ENCODE measurements around the gene SIN3B. TPM values are rescaled to one million over a fixed set of nuclear protein-coding genes. Genes with fewer than 3 reads are reported as not detected.

SIN3B gene
- total RNA-seq = 16.9 and 20.7 TPM in 2 replicates

GRCh38 chr19:16829010-16829821 lies at the start of gene SIN3B:
SIN3B (plus strand) TSS chr19:16829398; CDS start chr19:16829421, 23 bp downstream.

DNA sequence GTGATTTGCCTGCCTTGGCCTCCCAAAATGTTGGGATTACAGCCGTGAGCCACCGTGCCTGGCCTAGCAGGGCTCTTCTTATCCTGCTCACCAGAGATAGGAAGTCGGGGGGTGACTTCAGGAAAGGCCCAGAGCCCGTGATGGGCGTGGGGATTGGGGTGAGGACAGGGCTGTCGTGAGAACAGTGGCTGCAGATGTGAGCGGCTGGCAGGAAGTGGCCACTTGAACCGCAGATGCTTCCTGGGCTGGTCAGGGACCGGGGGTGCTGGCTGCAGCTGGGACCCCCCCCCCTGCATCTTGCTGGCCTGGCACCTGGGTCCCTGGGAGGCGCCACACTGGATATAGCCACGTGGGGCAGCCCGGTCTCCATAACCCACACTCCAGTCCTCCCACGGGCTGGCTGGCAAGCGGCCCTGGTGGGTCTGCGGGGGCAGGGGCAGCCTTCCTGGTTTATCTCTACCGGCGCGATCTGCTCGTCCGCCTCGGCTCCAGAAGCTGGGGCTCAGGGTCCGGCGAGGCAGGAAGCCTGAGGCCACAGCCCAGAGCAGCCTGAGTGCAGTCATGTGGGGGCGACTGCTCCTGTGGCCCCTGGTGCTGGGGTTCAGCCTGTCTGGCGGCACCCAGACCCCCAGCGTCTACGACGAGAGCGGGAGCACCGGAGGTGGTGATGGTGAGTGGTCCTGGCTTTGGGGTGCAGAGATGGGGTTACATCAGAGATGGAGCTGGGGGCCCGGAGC lies 59.6 kb downstream of the SIN3B start, which contains the start of gene F2RL3:
TSS of gene F2RL3 (plus strand) at position 371 of the 737 bp plus-strand sequence. CDS start at position 562, 191 bp downstream.

Other genes with a start within 250 kb of the SIN3B start
- 4.5 and 8.0 TPM in 2 replicates for gene MED26, start 201.2 kb upstream of the SIN3B start, total RNA-seq
- 81.6 and 105 TPM in 2 replicates for gene SMIM7, start 169.3 kb upstream of the SIN3B start, total RNA-seq
- gene TMEM38A, start 168.3 kb upstream of the SIN3B start, total RNA-seq = 0.55 and 0.91 TPM in 2 replicates
- gene NWD1, start 109.6 kb upstream of the SIN3B start, total RNA-seq = under 0.01 and 0.19 TPM in 2 replicates
- not detected in 2 replicates for gene F2RL3, start 59.6 kb downstream of the SIN3B start, total RNA-seq
- gene CPAMD8, start 197.4 kb downstream of the SIN3B start, total RNA-seq = 2.1 and 3.7 TPM in 2 replicates
- 3.1 and 17.7 TPM in 2 replicates for gene HAUS8, start 246.1 kb downstream of the SIN3B start, total RNA-seq
- 33.0 and 33.1 TPM in 2 replicates for gene MYO9B, start 246.4 kb downstream of the SIN3B start, total RNA-seq

All from hair follicular keratinocyte (primary cell).